Uterus (tissue), 2 donors: ENCODE data around the gene RAB3D.

ENCODE experiments used
- POLR2A ChIP-seq, 2 donors: fragments of 450-650 bp; IDR thresholded peaks; one replicate each; pipeline ENCODE4 v1.6.1; 2016; ENCODE audit warnings: antibody characterized with exemption in 2 of 2, mild to moderate bottlenecking in 1 of 2, moderate library complexity in 1 of 2
- TF ChIP-seq, protein P1 (sequence below), 4 experiments: fragments of 200-600 bp in 2 of 4; fragments of 450-650 bp in 2 of 4; sonication (generic) in 2 of 4; IDR thresholded peaks; one replicate each; pipeline ENCODE4 v1.5.1; 2016 to 2019; ENCODE audit warnings: antibody characterized with exemption in 4 of 4, mild to moderate bottlenecking in 2 of 4, moderate library complexity in 1 of 4

DNA sequence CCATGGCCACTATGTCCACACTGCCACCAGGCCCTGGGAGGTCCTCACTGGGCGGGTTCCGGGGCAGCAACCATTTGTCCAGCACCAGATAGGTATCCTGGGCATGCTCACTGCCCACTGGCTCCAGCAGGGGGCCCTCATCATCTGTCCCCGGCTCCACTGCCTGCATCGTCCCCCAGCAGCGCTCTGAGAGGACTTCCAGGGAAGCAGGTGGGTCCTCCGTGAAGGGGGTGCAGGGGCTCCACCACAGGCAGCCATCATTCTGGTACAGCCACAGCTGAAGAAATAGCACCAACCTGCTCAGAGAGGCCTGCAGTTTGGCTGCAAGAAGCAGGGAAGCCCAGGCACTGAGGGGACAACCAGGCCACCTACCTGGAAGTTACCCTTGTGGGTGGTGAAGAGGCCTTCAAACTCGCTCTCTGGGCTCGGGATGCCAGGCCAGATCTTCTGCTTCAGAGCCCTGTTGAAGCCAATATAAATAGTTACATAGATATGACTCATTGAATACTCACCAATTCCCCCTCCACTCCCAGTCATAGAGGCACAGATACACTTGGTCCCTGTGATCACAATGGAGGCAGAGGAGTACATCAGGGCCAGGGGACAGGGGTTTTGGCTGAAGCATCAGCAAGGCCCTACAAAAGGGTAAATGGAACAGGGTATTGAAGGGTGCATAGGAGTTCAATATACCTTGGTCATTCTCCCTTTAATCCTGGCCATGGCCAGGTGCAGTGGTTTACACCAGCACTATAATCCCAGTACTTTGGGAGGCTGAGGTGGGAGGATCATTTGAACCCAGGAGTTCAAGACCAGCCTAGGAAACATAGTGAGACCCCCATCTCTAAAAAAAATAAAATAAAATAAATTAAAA lies 39.1 kb upstream of the RAB3D start:
- TF ChIP-seq POLR2A (IDR thresholded peaks at IDR 0.05): no peak
- TF ChIP-seq, protein P1, sequence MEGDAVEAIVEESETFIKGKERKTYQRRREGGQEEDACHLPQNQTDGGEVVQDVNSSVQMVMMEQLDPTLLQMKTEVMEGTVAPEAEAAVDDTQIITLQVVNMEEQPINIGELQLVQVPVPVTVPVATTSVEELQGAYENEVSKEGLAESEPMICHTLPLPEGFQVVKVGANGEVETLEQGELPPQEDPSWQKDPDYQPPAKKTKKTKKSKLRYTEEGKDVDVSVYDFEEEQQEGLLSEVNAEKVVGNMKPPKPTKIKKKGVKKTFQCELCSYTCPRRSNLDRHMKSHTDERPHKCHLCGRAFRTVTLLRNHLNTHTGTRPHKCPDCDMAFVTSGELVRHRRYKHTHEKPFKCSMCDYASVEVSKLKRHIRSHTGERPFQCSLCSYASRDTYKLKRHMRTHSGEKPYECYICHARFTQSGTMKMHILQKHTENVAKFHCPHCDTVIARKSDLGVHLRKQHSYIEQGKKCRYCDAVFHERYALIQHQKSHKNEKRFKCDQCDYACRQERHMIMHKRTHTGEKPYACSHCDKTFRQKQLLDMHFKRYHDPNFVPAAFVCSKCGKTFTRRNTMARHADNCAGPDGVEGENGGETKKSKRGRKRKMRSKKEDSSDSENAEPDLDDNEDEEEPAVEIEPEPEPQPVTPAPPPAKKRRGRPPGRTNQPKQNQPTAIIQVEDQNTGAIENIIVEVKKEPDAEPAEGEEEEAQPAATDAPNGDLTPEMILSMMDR (IDR thresholded peaks at IDR 0.05): peak; percentile 21 to 32 (median 31)
